A673 (cell line): ENCODE data around the gene CDH12.

Experiments
- CTCF ChIP-seq: fragments of 300-800, 200-600 bp; sonication (generic); conservative IDR thresholded peaks from 2 replicates; pipeline ENCODE4 v1.5.1; 2017; ENCODE audit warnings: low read depth, mild to moderate bottlenecking, antibody characterized with exemption, low read length, moderate library complexity, mixed read lengths
- EZH2 ChIP-seq: fragments of 200-600 bp; sonication (generic); IDR thresholded peaks from 2 replicates; pipeline ENCODE4 v1.6.1; 2017; ENCODE audit warnings: borderline replicate concordance, low read depth, mild to moderate bottlenecking, mixed read lengths, antibody characterized with exemption, low read length; ENCODE audit not compliant: poor library complexity, severe bottlenecking

- no peak for TF ChIP-seq CTCF
- no peak for TF ChIP-seq EZH2
These were observed 48.7 kb upstream of the CDH12 start for GRCh38 chr5:22901885-22902284.
